Nephron (organoid): ENCODE measurements around the gene BMP6.
A peak's percentile ranks its signal among the peaks of the same experiment; 100 is the strongest.

Source experiments
- H3K27ac Mint-ChIP-seq, 3 experiments: 2 replicates each; pipeline ENCODE4 v1.8.0; 2020; ENCODE audit warnings: mixed read lengths in 3 of 3, mild to moderate bottlenecking in 2 of 3, moderate library complexity in 1 of 3
- H3K27me3 Mint-ChIP-seq: 2 replicates; pipeline ENCODE4 v1.8.0; 2021; ENCODE audit warnings: low read depth, mild to moderate bottlenecking, moderate library complexity, mixed read lengths
- H3K36me3 Mint-ChIP-seq: 2 replicates; pipeline ENCODE4 v1.8.0; 2020; ENCODE audit warnings: low read depth, mixed read lengths
- H3K4me1 Mint-ChIP-seq: 2 replicates; pipeline ENCODE4 v1.8.0; 2020; ENCODE audit warnings: mixed read lengths
- H3K4me3 Mint-ChIP-seq, 3 experiments: 2 replicates each; pipeline ENCODE4 v1.8.0; 2020; ENCODE audit warnings: mild to moderate bottlenecking in 3 of 3, mixed read lengths in 3 of 3, moderate library complexity in 2 of 3
- H3K9me3 Mint-ChIP-seq: 2 replicates; pipeline ENCODE4 v1.8.0; 2020; ENCODE audit warnings: mixed read lengths
- CTCF ChIP-seq, 3 experiments: fragments of 200-600 bp; sonication (generic); IDR thresholded peaks; one replicate each; pipeline ENCODE4 v1.5.0; 2021; ENCODE audit warnings: antibody characterized with exemption in 3 of 3; ENCODE audit not compliant: unreplicated experiment in 3 of 3

The BMP6 gene

GRCh38 chr6:7909323-7910276, 183.7 kb downstream of the BMP6 start:
- peak overlapping the region; percentile 24 to 77 (median 35) for H3K27ac Mint-ChIP-seq
- H3K9me3 Mint-ChIP-seq: no peaks in the 10 kb centered on the region
- H3K4me3 Mint-ChIP-seq: peak overlapping the region; percentile 83 to 93 (median 86)
- no peak for TF ChIP-seq CTCF (IDR thresholded peaks at IDR 0.05; ENCODE audit: unreplicated experiment in 3 of 3)
- H3K27me3 Mint-ChIP-seq: no peaks in the 10 kb centered on the region
- peaks cover 17% of the 10 kb centered on the region for H3K4me1 Mint-ChIP-seq
- H3K36me3 Mint-ChIP-seq: peaks cover 7% of the 10 kb centered on the region

- Mint-ChIP-seq H3K27me3 (no peaks in the 10 kb centered on the region), H3K36me3 (peaks cover under 1% of the 10 kb centered on the region), H3K4me3 (no peak overlapping the region)
These were observed 184.4 kb downstream of the BMP6 start for GRCh38 chr6:7910298-7910653.

GRCh38 chr6:7910654-7911344, 184.9 kb downstream of the BMP6 start, which contains the start of gene TXNDC5:
Gene TXNDC5 (minus strand): TSS chr6:7910788. CDS start chr6:7910776, 12 bp downstream.
- peak within 1 kb of the TSS; percentile 83 to 93 (median 86) for H3K4me3 Mint-ChIP-seq
- H3K27ac Mint-ChIP-seq: peak within 1 kb of the TSS in 2 of 3 experiments; percentile 35 to 77
- H3K36me3 Mint-ChIP-seq: no peaks in the 10 kb centered on the region
- no peak for TF ChIP-seq CTCF (IDR thresholded peaks at IDR 0.05; ENCODE audit: unreplicated experiment in 3 of 3)
- peaks cover 17% of the 10 kb centered on the region for H3K4me1 Mint-ChIP-seq
- no peaks in the 10 kb centered on the region for H3K27me3 Mint-ChIP-seq
- H3K9me3 Mint-ChIP-seq: no peaks in the 10 kb centered on the region

More at GRCh38 chr6:7910298-7910653, 184.4 kb downstream of the BMP6 start:
- peaks cover 17% of the 10 kb centered on the region for H3K4me1 Mint-ChIP-seq
- H3K9me3 Mint-ChIP-seq: no peaks in the 10 kb centered on the region
- no peak for TF ChIP-seq CTCF (IDR thresholded peaks at IDR 0.05; ENCODE audit: unreplicated experiment in 3 of 3)
- H3K27ac Mint-ChIP-seq: no peak overlapping the region

GRCh38 chr6:7911345-7911725, 185.4 kb downstream of the BMP6 start:
- TF ChIP-seq CTCF (IDR thresholded peaks at IDR 0.05; ENCODE audit: unreplicated experiment in 3 of 3): no peak
- Mint-ChIP-seq H3K4me3 (no peak overlapping the region), H3K4me1 (peaks cover 17% of the 10 kb centered on the region)

GRCh38 chr6:7912024-7912423, 186.1 kb downstream of the BMP6 start:
- Mint-ChIP-seq H3K4me1 (peaks cover 14% of the 10 kb centered on the region), H3K36me3 (no peaks in the 10 kb centered on the region), H3K27me3 (no peaks in the 10 kb centered on the region), H3K27ac (no peak overlapping the region), H3K9me3 (no peaks in the 10 kb centered on the region), H3K4me3 (no peak overlapping the region)
- no peak for TF ChIP-seq CTCF (IDR thresholded peaks at IDR 0.05; ENCODE audit: unreplicated experiment in 3 of 3)

More at GRCh38 chr6:7911345-7911725, 185.4 kb downstream of the BMP6 start:
- Mint-ChIP-seq H3K9me3 (no peaks in the 10 kb centered on the region), H3K27ac (peak overlapping the region in 1 of 3 experiments; percentile 44), H3K27me3 (no peaks in the 10 kb centered on the region), H3K36me3 (no peaks in the 10 kb centered on the region)
